Osteoblast (primary cell): ENCODE measurements around the gene HAUS7. TPM values are rescaled to one million over a fixed set of nuclear protein-coding genes. Genes with fewer than 3 reads are reported as not detected.

Experiments used
- DNase-seq: peaks from one replicate; pipeline ENCODE4 v3.0.0; 2011; ENCODE audit warnings: low spot score, mixed read lengths; ENCODE audit not compliant: insufficient read length; ENCODE audit errors: missing footprints
- H2AFZ ChIP-seq: 2 replicates; pipeline ENCODE4 v1.6.0; 2011; ENCODE audit warnings: mild to moderate bottlenecking, low read length
- H3K27ac ChIP-seq: 2 replicates; pipeline ENCODE4 v1.5.1; 2011; ENCODE audit warnings: mild to moderate bottlenecking, low read depth, low read length, moderate library complexity
- H3K27me3 ChIP-seq: 2 replicates; pipeline ENCODE4 v1.6.0; 2012; ENCODE audit warnings: mild to moderate bottlenecking, control low read depth, inconsistent platforms, low read length, moderate library complexity; ENCODE audit not compliant: insufficient read depth
- H3K36me3 ChIP-seq: 2 replicates; pipeline ENCODE4 v1.5.1; 2011; ENCODE audit warnings: mild to moderate bottlenecking, low read length, control low read depth, moderate library complexity; ENCODE audit not compliant: insufficient read depth
- H3K4me1 ChIP-seq: 2 replicates; pipeline ENCODE4 v1.5.1; 2011; ENCODE audit warnings: mild to moderate bottlenecking, low read length, control low read depth, moderate library complexity; ENCODE audit not compliant: insufficient read depth
- H3K4me2 ChIP-seq: 2 replicates; pipeline ENCODE4 v1.6.0; 2011; ENCODE audit warnings: mild to moderate bottlenecking, low read length; ENCODE audit not compliant: insufficient read depth
- H3K4me3 ChIP-seq: fragments of 200-600 bp; sonication (generic); 3 replicates; pipeline ENCODE4 v1.5.1; 2012; ENCODE audit warnings: mild to moderate bottlenecking, low read length, inconsistent platforms; ENCODE audit not compliant: insufficient read depth
- H3K79me2 ChIP-seq: 2 replicates; pipeline ENCODE4 v1.6.0; 2012; ENCODE audit warnings: mild to moderate bottlenecking, low read length, control low read depth, inconsistent platforms; ENCODE audit not compliant: insufficient read depth
- H3K9me3 ChIP-seq: 2 replicates; pipeline ENCODE4 v1.5.1; 2011; ENCODE audit warnings: low read depth, low read length, control low read depth
- H4K20me1 ChIP-seq: 2 replicates; pipeline ENCODE4 v1.6.0; 2012; ENCODE audit warnings: mild to moderate bottlenecking, low read length, control low read depth; ENCODE audit not compliant: insufficient read depth
- CTCF ChIP-seq: IDR thresholded peaks from 2 replicates; pipeline ENCODE4 v1.5.1; 2011; ENCODE audit warnings: mild to moderate bottlenecking, low read depth, low read length, moderate library complexity; ENCODE audit errors: extremely low read depth
- total RNA-seq: library from RNA; depleted of rRNA; stranded (reverse); fragments of >200 nt; gene quantifications from 2 replicates; pipeline ENCODE4 v1.2.3, GENCODE V29; 2012

The HAUS7 gene
- total RNA-seq, 1 donor: 14.1 TPM

GRCh38 chrX:153412746-153413720 lies 57.3 kb downstream of the HAUS7 start:
- H3K27me3 ChIP-seq: peaks cover 45% of the 10 kb centered on the region
- DNase-seq: peak; percentile 81
- H4K20me1 ChIP-seq: no peaks in the 10 kb centered on the region
- no peak for TF ChIP-seq CTCF
- H3K36me3 ChIP-seq: no peaks in the 10 kb centered on the region
- H3K4me1 ChIP-seq: no peaks in the 10 kb centered on the region
- no peaks in the 10 kb centered on the region for H3K79me2 ChIP-seq
- H3K9me3 ChIP-seq: no peaks in the 10 kb centered on the region
- no peak overlapping the region for H3K4me3 ChIP-seq
- no peak overlapping the region for H3K4me2 ChIP-seq
- H3K27ac ChIP-seq: no peak overlapping the region
- no peak overlapping the region for H2AFZ ChIP-seq

- Histone ChIP-seq H3K79me2 (no peaks in the 10 kb centered on the region), H3K27me3 (peaks cover 45% of the 10 kb centered on the region), H3K27ac (no peak overlapping the region), H3K4me1 (no peaks in the 10 kb centered on the region), H3K4me3 (no peak overlapping the region), H3K9me3 (no peaks in the 10 kb centered on the region), H3K36me3 (no peaks in the 10 kb centered on the region), H3K4me2 (peak overlapping the region; percentile 18), H4K20me1 (no peaks in the 10 kb centered on the region), H2AFZ (no peak overlapping the region)
- TF ChIP-seq CTCF: no peak
- peak; percentile 86 for DNase-seq
Observed at GRCh38 chrX:153411988-153412574, 58.3 kb downstream of the HAUS7 start.

GRCh38 chrX:153411255-153411987 lies 59.0 kb downstream of the HAUS7 start, which contains the start of gene ZFP92:
TSS of gene ZFP92 (plus strand) at chrX:153411472. CDS start at chrX:153418323, 6,851 bp downstream.
- Histone ChIP-seq H3K79me2 (no peaks in the 10 kb centered on the region), H2AFZ (no peak within 1 kb of the TSS), H3K4me2 (peak within 1 kb of the TSS; percentile 18), H3K9me3 (no peaks in the 10 kb centered on the region), H3K36me3 (no peaks in the 10 kb centered on the region), H4K20me1 (no peaks in the 10 kb centered on the region), H3K4me1 (no peaks in the 10 kb centered on the region), H3K4me3 (peak within 1 kb of the TSS; percentile 35), H3K27me3 (peaks cover 40% of the 10 kb centered on the region), H3K27ac (no peak within 1 kb of the TSS)
- peak; percentile 90 for DNase-seq
- TF ChIP-seq CTCF: no peak
